ENCODE measurements around the gene SLC35B4.
"Not testable (repeated sequence)": the region's sequence is repeated elsewhere in the genome, so short reads cannot be mapped to it uniquely, and the experiment has no call there.

SLC35B4 gene

DNA sequence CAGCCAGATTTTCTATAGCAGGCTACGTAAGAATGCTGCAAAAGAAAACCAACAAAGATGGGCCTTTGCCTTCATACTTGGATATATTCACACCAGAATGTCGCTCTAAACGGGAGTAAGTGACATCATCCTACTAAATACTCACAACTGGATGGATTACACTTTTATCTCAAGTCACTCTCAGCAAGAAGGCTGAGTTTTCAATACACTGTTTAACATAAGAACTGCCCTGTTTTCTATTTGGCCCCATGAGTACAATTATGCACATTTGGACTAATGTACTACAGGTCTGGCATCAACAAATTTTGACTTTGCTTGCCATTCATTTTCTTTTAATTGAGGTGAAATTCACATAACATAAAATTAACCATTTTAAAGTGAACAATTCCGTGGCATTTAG lies 8.2 kb downstream of the SLC35B4 start:
- TF ChIP-seq, protein P1, sequence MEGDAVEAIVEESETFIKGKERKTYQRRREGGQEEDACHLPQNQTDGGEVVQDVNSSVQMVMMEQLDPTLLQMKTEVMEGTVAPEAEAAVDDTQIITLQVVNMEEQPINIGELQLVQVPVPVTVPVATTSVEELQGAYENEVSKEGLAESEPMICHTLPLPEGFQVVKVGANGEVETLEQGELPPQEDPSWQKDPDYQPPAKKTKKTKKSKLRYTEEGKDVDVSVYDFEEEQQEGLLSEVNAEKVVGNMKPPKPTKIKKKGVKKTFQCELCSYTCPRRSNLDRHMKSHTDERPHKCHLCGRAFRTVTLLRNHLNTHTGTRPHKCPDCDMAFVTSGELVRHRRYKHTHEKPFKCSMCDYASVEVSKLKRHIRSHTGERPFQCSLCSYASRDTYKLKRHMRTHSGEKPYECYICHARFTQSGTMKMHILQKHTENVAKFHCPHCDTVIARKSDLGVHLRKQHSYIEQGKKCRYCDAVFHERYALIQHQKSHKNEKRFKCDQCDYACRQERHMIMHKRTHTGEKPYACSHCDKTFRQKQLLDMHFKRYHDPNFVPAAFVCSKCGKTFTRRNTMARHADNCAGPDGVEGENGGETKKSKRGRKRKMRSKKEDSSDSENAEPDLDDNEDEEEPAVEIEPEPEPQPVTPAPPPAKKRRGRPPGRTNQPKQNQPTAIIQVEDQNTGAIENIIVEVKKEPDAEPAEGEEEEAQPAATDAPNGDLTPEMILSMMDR (IDR thresholded peaks at IDR 0.05) = no peak
- no peak overlapping the region for H3K27ac ChIP-seq
- no peak for DNase-seq (ENCODE audit: low spot score)
- no peak overlapping the region for H3K4me3 ChIP-seq

DNA sequence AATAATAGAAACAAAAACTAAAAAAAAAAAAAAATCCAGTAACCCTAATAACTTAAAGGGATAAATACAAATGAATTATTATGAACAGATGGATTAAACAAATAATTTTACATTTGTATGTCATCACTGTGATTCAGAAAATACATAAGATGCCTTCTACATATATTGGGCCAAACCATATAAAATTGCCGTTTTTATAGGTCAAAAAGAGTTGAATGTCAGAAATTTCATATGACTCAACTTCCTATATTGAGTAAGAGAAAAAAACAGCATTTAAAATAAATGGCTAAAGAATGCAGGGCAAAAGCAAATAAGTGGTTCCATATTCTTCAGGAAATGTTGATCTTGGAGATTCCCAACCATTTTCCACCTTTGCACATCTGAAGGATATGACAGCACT lies 9.4 kb downstream of the SLC35B4 start:
- Histone ChIP-seq H3K4me3 (no peak overlapping the region), H3K27ac (no peak overlapping the region)
- DNase-seq (ENCODE audit: low spot score) = no peak
- TF ChIP-seq, protein P1 (IDR thresholded peaks at IDR 0.05) = no peak

DNA sequence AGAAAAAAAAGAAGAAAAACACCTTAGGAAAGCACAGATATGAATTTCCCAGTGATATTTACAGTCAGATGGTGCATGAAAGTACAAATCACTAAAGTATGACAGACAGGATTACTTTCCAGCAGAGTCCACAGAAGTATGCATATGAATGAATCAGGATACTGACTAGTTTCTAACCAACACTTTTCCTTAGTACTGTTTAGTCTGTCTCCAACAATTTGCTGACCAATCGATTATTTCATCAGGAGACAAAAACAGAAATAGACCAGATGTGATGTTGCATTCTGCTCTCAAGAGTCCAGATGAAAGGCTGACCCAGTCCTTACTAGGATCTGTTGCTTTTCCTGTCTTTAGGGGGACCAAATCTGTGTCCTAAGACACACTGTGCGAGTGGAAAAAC lies 14.6 kb downstream of the SLC35B4 start:
- no peak for DNase-seq (ENCODE audit: low spot score)
- TF ChIP-seq, protein P1 (IDR thresholded peaks at IDR 0.05) = no peak
- H3K27ac ChIP-seq = no peak overlapping the region
- H3K4me3 ChIP-seq = no peak overlapping the region

DNA sequence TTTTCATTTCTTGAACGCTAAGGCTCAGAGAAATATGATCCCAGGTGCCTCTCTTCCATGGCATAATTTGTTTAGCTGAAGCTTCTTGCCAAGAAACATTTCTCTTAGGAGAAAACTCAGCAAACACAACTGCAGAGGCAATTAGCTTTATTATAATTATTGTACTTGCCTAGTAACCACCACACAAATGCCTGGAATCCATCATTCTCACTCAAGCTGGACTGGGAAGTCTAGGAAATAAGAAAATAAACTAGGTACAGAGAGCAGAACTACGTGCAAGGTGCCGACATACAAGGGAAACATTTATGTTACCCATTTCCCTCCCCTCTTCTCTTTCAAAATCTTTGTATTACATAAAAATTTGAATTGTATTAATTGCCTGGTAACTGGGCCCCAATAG lies 15.1 kb downstream of the SLC35B4 start:
- no peak for DNase-seq (ENCODE audit: low spot score)
- H3K4me3 ChIP-seq = no peak overlapping the region
- TF ChIP-seq, protein P1 (IDR thresholded peaks at IDR 0.05) = no peak
- H3K27ac ChIP-seq = no peak overlapping the region

DNA sequence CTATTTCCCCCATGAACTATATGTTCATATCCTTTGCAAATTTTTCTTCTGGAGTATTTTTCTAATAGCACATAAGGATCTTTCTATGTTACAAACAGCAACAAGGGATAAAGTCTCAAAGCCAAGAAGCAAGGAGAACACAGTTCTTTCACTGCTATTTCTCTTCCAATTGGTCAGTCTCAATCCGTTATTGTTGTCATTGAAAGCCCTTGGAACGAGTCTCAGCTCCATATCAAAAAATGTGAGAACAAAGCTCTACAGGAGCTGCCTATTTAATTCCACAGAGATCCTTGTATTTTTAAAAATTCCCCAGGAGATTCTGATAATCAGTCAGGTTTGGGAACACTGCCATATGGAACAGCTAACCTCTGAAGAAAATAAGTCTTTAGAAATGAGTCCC lies 15.7 kb downstream of the SLC35B4 start:
- Histone ChIP-seq H3K4me3 (no peak overlapping the region), H3K27ac (no peak overlapping the region)
- DNase-seq (ENCODE audit: low spot score) = no peak
- TF ChIP-seq, protein P1 (IDR thresholded peaks at IDR 0.05) = no peak

DNA sequence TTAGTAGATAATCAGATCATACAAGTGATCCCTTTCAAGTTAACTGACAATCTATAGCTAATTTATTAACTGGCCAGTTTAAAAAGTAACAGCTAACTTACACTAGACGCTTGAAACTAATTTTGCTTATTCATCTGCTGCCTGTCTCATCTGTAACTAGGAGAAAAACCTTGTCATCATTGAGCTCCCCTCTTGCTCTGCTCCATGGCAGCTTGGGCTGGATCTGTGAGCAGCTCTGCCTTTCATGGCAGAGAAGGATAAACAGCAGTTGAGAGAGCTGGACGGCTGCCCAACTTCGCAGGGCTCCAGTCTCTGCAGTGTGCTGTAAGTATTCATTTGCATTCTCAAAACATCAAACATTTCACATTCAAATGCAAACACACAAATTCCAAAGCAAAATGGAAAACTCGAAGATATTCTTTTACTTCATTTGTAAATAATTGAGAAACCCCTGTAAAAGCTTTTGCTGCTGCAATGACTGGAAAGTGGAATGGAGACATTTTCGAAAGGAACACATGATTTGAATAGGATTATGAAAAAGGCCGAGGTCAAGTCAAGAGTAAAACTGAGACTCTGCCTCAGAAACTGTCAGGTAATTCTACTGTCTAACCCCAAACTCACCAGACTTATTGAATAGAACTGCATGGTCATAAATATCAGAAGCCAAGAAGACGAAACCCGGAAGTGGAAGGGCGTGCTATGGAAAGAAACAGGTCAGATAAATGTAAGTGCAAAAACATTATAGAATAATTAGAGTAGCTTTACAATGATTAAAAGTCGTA lies 17.6 kb downstream of the SLC35B4 start:
- no peak overlapping the region for H3K27ac ChIP-seq
- H3K4me3 ChIP-seq = no peak overlapping the region
- TF ChIP-seq, protein P1 (IDR thresholded peaks at IDR 0.05) = no peak
- no peak for DNase-seq (ENCODE audit: low spot score)

DNA sequence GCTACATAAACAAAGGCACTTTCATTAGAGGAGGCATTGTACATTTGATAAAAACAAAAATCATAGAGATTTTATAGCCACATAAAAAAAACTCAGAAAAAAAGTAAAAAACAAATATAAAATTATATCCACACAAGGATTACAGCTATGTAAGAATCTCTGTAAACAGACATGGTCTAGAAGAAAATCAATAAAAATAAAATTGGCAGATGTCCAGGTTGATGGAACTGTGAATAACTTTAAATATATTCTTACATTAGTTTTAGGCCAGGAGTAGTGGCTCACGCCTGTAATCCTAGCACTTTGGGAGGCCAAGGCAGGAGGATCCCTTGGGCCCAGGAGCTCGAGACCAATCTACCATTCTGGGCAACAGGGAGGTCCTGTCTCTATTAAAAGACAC lies 19.2 kb downstream of the SLC35B4 start:
- Histone ChIP-seq H3K27ac (no peak overlapping the region), H3K4me3 (no peak overlapping the region)
- TF ChIP-seq, protein P1 (IDR thresholded peaks at IDR 0.05) = no peak
- no peak for DNase-seq (ENCODE audit: low spot score)

DNA sequence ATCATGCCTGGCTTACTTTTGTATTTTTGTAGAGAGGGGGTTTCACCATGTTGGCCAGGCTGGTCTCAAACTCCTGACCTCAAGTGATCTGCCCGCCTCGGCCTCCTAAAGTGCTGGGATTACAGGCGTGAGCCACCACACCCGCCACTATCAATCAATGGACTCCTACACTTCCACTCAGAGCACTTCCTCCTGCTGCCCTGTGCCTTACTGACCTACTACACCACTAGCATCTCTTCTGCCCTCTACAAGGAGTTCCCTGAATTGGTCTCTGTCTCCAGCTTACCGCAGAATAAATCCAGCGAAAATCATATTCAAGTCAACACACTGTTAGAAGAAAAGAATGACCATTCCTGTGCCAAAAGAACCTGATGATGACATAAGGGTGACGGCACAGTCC lies 20.7 kb downstream of the SLC35B4 start:
- not testable (repeated sequence) for DNase-seq (ENCODE audit: low spot score); H3K4me3 ChIP-seq; H3K27ac ChIP-seq
